Mammary epithelial cell (primary cell): ENCODE results near the gene FRMPD2.

Experiments used
- EZH2 ChIP-seq: IDR thresholded peaks from 2 replicates; pipeline ENCODE4 v1.6.1; 2012; ENCODE audit warnings: low read length, inconsistent platforms, borderline replicate concordance
- TF ChIP-seq, protein P1 (sequence below), 2 donors: IDR thresholded peaks in 1 of 2; conservative IDR thresholded peaks in 1 of 2; 2 replicates each; pipeline ENCODE4 v1.5.1; 2011 to 2012; ENCODE audit warnings: inconsistent platforms in 2 of 2, low read length in 2 of 2, mild to moderate bottlenecking in 2 of 2, control low read depth in 1 of 2, low read depth in 1 of 2; ENCODE audit not compliant: insufficient read depth in 1 of 2; ENCODE audit errors: extremely low read depth in 1 of 2

DNA sequence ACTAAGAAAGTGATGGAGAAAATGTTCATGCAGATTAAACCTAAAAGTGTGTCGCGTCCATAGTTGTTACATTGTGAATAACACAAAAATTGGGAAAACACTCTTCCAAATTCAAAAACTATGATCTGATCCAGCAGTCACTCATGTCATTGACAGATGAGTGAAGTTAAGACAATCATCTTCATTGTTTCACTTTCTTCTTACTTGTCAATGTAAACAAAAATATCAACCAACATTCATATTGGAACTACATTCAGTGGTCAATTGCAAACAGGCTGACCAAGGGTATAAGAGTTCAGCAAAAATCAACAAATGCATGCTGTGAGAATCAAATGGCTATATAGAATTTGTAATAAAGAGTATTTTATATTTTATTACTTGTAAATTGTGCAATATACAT lies 1.8 kb downstream of the FRMPD2 start:
- TF ChIP-seq, protein P1, sequence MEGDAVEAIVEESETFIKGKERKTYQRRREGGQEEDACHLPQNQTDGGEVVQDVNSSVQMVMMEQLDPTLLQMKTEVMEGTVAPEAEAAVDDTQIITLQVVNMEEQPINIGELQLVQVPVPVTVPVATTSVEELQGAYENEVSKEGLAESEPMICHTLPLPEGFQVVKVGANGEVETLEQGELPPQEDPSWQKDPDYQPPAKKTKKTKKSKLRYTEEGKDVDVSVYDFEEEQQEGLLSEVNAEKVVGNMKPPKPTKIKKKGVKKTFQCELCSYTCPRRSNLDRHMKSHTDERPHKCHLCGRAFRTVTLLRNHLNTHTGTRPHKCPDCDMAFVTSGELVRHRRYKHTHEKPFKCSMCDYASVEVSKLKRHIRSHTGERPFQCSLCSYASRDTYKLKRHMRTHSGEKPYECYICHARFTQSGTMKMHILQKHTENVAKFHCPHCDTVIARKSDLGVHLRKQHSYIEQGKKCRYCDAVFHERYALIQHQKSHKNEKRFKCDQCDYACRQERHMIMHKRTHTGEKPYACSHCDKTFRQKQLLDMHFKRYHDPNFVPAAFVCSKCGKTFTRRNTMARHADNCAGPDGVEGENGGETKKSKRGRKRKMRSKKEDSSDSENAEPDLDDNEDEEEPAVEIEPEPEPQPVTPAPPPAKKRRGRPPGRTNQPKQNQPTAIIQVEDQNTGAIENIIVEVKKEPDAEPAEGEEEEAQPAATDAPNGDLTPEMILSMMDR (conservative IDR thresholded peaks at IDR 0.05 in 1 of 2, IDR thresholded peaks at IDR 0.05 in 1 of 2; ENCODE audit: extremely low read depth in 1 of 2, insufficient read depth in 1 of 2, low read depth in 1 of 2, low read length in 2 of 2), result no peak
- TF ChIP-seq EZH2, result no peak
